ENCODE data around the gene RPL39L.

RPL39L gene

GRCh38 chr3:187088701-187089100 is 50.6 kb downstream of the RPL39L start:
- DNase-seq: no peak

GRCh38 chr3:187086831-187087230 is 52.5 kb downstream of the RPL39L start:
- DNase-seq: no peak

GRCh38 chr3:187085933-187086332 is 53.4 kb downstream of the RPL39L start:
- DNase-seq: no peak

- DNase-seq: no peak
Measured at GRCh38 chr3:187085021-187085666, 54.2 kb downstream of the RPL39L start.

DNA sequence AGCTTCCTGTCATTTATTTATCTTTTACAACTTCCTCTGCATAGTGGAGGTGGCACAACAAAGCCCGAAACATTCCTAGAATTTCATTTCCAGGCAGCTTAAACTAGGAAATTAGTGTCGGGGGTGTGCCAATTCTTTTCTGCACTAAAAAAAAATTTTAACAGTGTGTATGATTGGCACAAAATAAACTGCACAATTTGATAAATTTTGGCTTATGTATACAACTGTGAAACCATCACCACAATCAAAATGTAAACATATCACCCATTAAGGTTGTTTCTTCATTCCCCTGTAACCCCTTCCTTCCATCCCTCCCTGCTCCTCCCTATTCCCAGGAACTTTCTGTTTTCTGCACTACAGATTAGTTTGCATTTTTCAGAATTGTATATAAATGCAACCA is 54.7 kb downstream of the RPL39L start:
- DNase-seq: no peak

GRCh38 chr3:187084126-187084525 is 55.2 kb downstream of the RPL39L start:
- no peak for DNase-seq

- no peak for DNase-seq
Measured at GRCh38 chr3:187082758-187083375, 56.4 kb downstream of the RPL39L start.

- DNase-seq: no peak
Measured at GRCh38 chr3:187080799-187081450, 58.4 kb downstream of the RPL39L start.

DNA sequence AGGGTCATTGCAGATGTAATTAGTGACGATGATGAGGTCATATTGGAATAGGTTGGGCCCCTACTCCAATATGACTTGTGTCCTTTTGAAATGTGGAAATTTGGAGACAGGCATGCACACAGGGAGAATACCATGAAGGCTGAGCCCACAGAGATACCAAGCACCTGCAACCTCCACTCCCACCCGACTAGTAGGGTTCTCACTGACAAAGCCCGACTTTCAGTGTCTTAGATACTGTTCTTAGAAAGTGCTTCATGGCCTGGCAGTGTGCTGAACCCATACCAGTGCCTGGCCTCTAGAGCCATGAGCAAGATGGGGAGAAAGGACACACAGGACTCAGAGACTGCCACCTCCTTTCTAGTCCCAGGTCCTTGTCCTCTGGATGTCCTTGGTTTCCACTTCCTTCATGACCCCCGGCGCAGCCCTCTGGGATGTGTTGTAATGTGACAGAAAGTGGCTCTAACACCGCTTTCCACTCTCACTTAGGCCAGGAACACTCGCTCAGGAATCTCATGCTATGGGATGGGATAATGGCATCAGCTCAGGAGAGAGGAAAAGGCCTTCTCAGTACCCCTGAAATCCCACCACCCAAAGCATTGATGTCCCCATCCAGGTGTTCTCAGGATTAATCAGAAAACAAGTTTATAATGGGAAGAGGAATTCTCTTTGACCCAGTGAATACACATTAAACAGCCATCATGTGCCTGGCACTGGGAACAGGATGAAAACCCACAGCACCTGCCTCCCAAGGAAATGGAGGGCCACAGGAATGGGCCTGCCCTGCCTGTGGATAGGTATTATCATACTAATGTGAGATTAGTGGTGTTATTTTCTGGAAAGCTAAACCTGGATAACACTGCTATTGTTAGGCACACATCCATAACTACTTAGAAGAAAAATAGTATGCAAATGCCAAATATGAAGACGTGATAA is 59.9 kb downstream of the RPL39L start:
- DNase-seq: no peak

GRCh38 chr3:187077537-187077936 is 61.8 kb downstream of the RPL39L start:
- no peak for DNase-seq

- no peak for DNase-seq
Measured at GRCh38 chr3:187077085-187077484, 62.2 kb downstream of the RPL39L start.

DNA sequence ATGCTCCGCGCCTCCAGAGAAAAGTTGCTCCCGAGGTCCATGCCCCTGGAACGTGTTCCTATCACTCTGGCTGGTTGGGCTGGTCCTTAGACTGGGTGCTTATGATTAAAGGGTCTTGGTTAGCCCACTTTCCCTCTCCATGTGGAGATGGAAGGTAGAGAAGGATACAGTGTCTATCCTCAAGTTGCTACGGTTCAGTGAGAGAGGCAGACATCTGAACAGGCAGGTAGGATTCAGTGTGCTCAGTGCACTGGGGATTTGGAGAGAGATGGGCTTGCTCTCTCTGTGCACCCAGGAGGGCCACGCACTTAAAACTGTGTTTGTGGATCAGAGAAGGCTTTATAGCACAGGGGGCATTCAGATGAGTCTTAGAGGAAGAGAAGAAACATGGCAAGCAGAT is 63.0 kb downstream of the RPL39L start:
- no peak for DNase-seq

GRCh38 chr3:187074846-187075245 is 64.5 kb downstream of the RPL39L start:
- DNase-seq: no peak

- DNase-seq: no peak
Measured at GRCh38 chr3:187073581-187074098, 65.7 kb downstream of the RPL39L start.

DNA sequence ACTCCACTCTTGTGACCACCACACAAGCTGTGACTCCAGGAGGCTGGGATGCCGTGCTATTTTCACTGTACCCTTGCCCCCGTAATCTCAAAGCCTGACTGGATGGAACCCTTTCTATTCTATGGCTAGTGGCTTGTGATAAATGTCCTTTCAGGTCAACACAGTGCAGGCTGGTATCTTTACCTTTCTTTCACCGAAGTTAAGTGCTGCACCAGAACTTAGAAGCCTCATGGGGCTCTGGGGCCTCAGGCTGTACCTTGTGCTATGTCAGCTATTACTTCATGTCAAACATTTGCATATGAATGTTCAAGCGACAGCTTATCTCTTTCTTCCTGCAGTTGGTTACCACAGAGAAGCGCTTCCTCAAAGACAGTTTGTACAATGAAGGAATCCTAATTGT is 66.8 kb downstream of the RPL39L start:
- no peak for DNase-seq

GRCh38 chr3:187072102-187072501 is 67.2 kb downstream of the RPL39L start:
- no peak for DNase-seq

Data from activated CD4-positive, alpha-beta T cell treated with anti-CD3 and anti-CD28 coated beads, Interleukin-2, amount 50 U/mL, for 16 hours (primary cell).